OCI-M2 (cell line): ENCODE measurements around the gene KHSRP.

ENCODE experiments used
- DNase-seq: peaks from one replicate; lab custom pipeline; 2025; ENCODE audit not compliant: unreplicated experiment; lab: John Stamatoyannopoulos, UW

Gene KHSRP

DNA sequence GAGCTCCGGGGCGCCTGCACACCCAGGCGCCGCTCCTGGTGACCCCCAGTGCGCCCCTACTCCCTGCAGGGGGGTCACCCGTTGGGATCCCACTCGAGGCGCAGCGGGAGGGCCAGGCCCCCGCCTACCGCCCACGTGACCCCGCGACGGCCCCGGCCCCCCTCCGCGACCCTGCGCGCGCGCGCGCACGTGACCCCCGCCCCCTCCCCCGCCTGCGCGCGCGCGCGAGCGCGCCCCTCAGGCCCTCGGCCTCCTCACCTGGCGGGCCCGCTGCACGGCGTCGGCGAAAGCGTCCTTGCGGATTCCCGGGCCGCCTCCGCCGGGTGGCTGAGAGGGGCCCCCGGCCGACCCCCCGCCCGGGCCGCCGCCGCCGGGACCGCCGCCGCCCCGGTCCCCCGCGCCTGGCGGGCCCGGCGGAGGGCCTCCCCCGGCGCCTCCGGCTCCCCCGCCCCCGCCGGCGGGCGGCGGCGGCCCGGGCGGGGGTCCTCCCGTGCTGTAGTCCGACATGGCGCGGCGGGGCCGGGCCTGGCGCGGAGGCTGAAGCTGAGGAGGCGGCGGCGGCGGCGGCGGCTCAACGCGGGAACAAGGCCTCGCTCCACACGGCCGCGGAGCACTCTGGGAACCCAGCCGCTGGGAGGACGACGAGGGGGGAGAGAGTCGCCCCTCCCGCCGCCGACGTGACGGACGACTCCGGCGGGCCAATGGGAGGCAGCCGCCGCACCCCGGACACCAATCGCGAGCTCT is at the start of gene KHSRP:
KHSRP (minus strand) TSS at position 617 of the 744 bp plus-strand sequence; CDS start at position 507, 110 bp downstream.
- DNase-seq, result no peak

GRCh38 chr19:6473647-6474046 is 49.0 kb upstream of the KHSRP start:
- no peak for DNase-seq

- DNase-seq, result no peak
Measured at GRCh38 chr19:6472713-6473112, 48.1 kb upstream of the KHSRP start.

DNA sequence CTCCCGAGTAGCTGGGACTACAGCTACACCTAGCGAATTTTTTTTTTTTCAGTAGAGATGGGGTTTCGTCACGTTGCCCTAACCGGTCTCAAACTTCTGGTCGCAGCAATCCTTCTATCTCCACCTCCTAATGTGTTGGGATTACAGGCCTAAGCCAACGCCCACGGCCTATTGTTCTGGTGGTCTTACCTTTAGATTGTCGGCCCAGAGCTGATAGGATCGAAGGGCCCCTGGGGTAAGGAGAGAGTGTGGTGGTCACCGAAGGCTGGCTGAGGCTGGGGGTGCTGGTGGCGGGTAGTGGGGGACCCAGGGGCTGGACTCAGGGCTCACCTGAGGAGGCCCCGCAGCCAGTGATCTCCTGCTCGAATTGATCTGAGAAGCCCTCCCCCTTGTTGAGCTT is 46.5 kb upstream of the KHSRP start:
- no peak for DNase-seq

DNA sequence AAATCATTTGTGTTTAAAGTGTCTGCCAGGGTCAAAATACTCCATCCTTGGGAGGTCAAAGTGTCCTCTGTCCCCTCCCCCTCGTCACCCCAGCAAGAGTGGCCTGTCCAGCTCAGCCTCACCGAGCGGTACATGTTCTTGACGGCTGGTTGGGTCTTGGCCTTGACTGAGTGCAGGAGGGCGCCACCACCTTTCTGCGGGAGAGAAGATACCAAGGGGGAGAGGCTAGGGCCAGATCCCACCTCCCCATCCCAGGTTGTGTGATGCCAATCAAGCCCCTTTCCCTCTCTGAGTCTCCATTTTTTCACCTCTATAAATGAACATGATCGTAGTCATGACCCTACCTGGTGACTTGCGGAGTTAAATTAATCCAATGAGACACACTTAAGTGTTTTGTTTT is 45.6 kb upstream of the KHSRP start:
- DNase-seq, result no peak

DNA sequence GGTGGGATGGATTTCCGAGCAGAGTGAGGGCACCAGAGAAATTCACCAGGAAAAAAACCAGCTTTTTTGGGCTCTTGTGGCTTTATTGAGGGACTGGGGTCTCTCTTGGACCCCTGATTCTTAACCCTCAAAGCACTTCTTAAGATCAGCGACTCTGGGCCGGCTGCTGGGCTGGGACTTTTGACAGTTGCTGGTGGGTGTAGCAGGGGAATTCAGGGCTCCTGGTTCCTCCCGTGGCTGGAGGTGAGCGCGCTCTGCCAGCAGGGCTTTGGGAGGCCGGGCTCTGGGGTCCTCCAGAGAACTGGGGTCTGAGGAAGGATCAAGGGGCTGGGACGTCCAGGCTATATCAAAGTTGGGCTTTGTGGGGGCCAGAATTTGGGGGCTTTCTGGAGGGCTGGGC is 42.8 kb upstream of the KHSRP start:
- DNase-seq, result no peak

GRCh38 chr19:6466526-6467248 is 42.1 kb upstream of the KHSRP start:
- no peak for DNase-seq

GRCh38 chr19:6465663-6466062 is 41.1 kb upstream of the KHSRP start:
- no peak for DNase-seq

- no peak for DNase-seq
Measured at GRCh38 chr19:6465006-6465405, 40.4 kb upstream of the KHSRP start.

GRCh38 chr19:6464070-6464873 is 39.7 kb upstream of the KHSRP start, which contains the start of gene CRB3:
CRB3 (plus strand) TSS chr19:6464271; CDS start chr19:6464702, 431 bp downstream.
- DNase-seq, result no peak

- DNase-seq, result peak; percentile 33
Measured at GRCh38 chr19:6460099-6460884, 35.7 kb upstream of the KHSRP start.

GRCh38 chr19:6459262-6460098 is 34.9 kb upstream of the KHSRP start, which contains the start of gene SLC25A23:
SLC25A23 (minus strand) TSS chr19:6459792; CDS start chr19:6459628, 164 bp downstream.
- no peak for DNase-seq

DNA sequence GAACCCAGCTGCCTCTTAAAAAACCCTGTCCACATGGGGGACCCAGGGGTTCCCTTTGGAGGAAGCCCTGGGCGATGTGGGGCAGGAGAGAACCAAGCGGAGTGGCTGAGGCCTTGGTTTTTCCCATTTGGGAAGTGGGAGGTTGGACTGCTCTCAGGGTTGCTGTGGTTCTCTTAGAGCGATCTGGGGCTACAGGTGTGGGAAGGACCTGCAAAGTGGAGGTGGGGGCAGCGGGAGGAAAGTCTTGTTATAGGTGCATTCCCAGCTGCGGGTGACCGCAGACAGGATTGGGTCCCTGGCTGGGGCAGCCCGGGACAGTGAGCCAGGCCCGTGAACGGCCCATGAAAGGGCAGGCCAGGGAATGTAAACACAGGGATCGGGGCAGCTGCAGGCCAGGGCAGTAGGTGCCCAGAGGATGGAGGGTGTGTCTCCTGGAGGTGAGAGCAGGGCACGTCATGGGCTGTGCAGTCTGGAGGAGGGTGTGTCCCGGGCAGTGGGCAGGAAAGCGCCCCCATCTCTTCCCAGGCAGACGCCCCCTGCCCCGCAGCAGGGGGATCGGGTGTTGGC is 34.2 kb upstream of the KHSRP start:
- DNase-seq, result no peak

- no peak for DNase-seq
Measured at GRCh38 chr19:6457958-6458694, 33.5 kb upstream of the KHSRP start.

DNA sequence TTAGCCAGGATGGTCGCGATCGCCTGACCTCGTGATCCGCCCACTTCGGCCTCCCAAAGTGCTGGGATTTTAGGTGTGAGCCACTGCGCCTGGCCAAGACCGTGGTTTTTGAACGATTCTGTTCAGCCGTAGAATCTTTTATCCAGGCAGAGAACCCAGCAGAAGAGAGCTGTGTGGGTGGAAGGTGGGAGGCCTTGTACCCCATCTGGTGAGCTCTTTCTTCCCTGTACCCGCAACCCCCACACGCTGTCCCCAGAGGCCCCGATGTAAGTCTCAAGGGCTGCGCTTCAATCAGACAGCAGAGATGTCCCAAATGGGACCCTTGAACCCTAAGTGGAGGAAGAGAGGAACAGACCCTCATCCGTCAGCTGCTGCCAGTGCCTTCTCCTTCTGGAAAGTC is 31.3 kb upstream of the KHSRP start:
- no peak for DNase-seq

DNA sequence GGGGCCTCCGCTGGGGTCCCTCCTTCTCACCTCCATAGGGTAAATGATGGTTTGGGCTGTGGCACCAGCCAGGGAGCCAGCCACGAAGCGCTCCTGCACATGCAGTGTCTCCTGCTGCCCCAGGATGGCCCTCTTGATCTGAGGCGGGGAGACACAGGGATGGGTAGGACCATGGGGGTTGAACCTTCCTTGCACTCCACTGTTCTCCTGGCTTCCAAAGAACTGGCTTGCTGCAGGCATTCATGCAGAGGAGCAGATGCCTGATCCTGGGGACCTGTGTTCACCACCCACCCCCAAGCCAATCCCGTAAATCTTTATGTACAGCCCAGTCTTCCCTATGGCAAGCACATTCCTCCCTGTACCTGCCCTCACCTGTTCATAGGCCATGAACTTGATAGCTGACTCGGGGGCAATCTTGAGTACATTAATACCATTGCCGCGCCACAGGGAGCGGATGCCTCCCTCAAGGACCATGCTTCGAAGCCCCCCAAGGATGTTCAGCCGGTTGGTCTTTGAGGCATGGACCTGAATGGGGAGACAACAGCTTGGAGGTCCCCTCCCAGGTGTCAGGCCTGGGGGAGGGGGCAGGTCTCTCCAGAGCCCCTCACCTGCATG is 29.4 kb upstream of the KHSRP start:
- no peak for DNase-seq

- no peak for DNase-seq
Measured at GRCh38 chr19:6452899-6453298, 28.3 kb upstream of the KHSRP start.

DNA sequence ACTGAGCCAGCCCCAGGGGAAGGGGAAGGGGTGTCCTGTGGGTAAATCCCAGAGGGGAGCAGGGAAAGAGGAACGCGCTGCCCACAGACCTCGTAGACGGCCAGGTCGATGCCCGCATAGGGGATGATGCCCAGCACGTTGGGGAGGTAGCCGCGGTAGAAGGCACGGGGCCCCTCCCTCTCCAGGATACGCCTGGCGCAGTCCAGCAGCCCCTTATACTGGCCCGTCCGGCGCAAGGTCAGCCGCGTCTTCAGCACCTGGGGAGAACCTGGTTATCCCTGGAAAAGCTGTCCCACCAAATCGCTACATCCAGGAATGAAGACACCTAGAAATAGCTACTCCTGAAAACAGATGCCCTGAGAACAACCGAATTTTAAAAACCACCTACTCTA is 27.6 kb upstream of the KHSRP start:
- no peak for DNase-seq
